NCI-H1694 (cell line): ENCODE results near the gene LYST.
"Not testable (repeated sequence)": the region's sequence is repeated elsewhere in the genome, so short reads cannot be mapped to it uniquely, and the experiment has no call there.

Experiments used
- DNase-seq: peaks from one replicate; lab custom pipeline; 2025; lab: John Stamatoyannopoulos, UW

LYST gene

GRCh38 chr1:235757587-235758096, 109.1 kb downstream of the LYST start:
- no peak for DNase-seq

GRCh38 chr1:235754186-235754585, 112.5 kb downstream of the LYST start:
- not testable (repeated sequence) for DNase-seq

GRCh38 chr1:235749755-235750300, 116.9 kb downstream of the LYST start:
- DNase-seq, result no peak

DNA sequence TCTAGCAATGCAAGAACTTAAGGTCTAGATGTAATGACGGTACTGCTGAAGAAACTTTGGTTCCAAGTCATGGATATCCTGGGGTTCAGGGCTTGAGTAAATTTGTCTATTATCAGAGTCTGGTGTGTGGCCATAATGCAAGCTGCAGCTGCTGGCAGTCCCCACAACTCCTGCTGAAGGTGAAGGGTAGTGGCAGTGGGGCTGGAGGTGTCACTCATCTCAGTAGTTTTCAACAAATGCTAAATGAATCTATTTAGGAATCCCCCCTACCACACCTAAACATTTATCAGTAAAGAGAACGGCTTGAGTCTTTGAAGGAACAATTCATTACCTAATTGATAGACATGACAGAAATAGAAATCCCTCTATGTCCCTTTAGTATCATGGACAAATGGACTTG, 118.0 kb downstream of the LYST start:
- no peak for DNase-seq

DNA sequence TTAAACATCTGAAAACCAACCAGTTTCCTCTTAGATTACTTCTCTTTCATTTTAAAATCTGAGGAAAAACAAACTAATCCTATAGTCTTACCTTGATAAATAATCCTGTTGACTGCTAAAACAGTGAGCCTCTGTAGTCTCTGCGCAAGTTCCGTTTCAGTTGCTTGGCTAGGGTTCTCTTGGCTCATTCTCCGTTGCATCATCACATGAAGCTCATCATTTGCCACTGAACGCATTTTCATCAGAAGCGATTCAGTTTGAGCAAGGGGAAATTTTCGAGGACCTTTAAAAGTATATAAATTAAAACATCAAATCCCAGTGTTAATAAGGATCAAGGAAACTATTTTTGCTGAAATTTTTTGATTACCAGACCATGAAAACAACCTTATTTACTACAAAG, 120.5 kb downstream of the LYST start:
- no peak for DNase-seq

- no peak for DNase-seq
Observed at GRCh38 chr1:235745503-235746136, 121.1 kb downstream of the LYST start.

GRCh38 chr1:235742914-235743599, 123.6 kb downstream of the LYST start:
- DNase-seq, result no peak

GRCh38 chr1:235741294-235741693, 125.4 kb downstream of the LYST start:
- no peak for DNase-seq

- DNase-seq, result no peak
Observed at GRCh38 chr1:235739631-235740030, 127.1 kb downstream of the LYST start.

DNA sequence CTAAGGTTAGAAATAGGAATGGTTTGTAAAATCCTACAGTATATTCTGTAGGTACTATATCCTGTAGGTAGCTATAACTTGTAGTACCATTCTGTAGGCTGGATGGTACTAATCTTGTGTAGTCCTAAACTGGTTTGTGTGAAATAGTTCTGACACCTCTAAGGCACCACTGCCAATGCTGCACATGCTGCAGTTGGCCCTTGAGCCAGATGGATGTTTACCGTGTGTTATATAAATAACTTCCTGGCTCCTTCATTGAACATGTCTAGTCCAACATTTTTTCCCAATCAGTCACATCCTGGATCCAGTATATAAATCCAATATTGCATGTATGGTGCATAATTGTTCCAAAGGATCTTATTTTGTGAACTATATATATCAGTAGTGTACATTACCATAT, 127.6 kb downstream of the LYST start:
- DNase-seq, result peak; percentile 11

DNA sequence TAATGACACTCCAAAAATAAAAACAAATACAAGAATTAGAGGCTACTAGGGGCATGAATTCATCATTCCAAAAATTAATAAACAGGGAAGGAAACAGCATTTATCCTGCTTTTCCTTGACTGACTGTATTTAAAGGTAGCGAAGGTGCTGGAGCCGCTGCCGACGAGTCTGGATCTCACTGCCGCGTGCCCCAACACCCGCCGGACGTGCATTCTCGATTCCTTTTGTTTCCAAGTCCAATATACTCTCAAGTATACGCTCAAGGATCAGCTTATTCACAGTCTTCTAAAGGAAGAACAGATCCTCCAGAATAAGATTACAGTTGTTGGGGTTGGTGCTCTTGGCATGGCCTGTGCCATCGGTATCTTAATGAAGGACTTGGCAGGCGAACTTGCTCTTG, 129.0 kb downstream of the LYST start:
- no peak for DNase-seq

DNA sequence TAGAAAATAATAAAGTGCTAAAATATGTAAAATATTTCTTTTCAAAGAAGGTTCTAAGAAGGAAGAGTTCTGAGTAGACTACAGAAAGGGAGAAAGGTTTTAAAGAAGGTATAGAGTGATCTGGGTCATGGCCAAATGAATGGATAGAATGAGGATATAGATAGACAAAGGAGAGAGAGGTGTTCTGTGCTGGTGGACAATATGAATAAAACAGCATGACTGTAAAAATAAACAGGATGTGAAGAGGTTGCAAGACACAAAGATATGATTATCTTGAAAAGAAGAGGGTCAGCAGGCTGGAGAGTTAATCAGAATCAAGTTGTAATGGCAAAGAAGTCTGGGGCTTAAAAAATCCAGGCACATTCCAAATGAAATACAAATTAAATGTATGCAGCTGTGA, 130.4 kb downstream of the LYST start:
- no peak for DNase-seq

- peak; percentile 12 for DNase-seq
Observed at GRCh38 chr1:235735621-235736020, 131.1 kb downstream of the LYST start.

GRCh38 chr1:235734335-235734734, 132.4 kb downstream of the LYST start:
- no peak for DNase-seq

DNA sequence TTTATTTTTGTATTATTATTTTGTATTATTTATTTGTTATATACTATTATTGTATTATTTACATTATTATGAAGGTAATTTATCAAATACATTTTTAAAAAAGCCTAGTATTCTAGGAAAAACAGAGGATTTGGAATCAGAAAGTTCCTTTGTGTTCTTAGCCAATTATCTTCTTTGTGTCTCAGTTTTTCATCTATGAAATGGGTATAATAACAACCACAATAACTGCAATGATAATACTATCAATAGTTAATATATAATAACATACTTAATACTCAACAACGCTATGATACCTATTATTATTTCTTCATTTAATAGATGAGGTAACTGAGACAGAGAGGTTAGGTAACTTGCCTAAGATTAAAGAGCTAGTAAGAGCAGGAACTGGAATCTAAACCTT, 136.7 kb downstream of the LYST start:
- DNase-seq, result no peak

DNA sequence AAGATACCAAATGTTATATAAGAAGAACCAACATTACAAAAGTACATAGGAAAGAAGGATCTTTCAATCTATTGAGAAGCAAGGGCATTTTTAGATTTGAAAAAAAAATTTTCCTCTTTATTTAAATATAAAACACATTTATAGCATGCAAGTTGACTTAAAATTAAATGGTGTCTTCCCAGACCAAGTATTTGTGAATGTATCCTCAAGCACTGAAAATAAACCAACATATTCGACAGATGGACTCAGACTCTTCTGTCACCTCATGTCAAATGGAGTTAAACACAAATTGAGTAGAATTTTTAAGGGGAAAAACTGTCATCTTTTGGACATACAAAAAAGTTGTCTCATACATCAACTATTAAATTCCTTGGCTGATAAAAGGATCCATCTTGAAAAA, 140.1 kb downstream of the LYST start:
- no peak for DNase-seq

DNA sequence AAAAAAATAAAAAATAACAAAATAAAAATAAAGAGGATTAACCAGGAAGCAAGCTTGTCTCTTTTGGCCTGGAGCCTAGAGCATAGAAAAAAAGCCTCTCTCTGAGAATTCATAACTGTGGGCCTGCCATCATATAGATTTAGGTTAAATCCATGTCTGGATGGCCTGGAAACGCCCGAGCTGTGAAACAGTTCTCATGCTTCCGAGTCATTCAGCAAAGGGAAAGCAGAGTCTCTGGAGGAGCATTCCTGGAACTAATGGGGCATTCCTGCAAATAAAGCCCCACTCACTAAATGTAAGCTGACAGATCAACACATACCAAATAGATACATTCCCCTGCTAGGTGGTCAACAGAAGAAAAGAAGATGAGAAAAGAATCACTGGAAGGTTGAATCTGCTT, 141.3 kb downstream of the LYST start:
- DNase-seq, result no peak

GRCh38 chr1:235724730-235725129, 142.0 kb downstream of the LYST start:
- no peak for DNase-seq

GRCh38 chr1:235722858-235723257, 143.8 kb downstream of the LYST start:
- DNase-seq, result no peak

- no peak for DNase-seq
Observed at GRCh38 chr1:235721982-235722381, 144.7 kb downstream of the LYST start.

DNA sequence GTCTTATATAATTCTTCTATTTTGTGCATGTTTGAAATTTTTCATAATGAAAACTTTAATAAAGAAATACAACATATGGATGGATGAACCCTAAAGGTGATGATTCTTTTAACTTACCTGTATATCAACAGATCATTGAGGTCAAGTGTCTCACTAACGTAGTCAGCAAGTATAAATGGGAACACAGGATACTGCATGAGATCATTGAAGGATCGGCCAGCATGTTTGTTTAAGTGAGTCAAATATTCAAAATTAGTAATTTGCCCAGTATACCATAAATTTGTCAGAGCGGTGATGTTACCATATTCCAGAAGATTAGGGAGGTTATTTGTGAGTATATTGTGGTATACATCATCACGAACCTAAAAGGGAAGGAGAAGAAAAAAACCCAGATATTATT, 146.2 kb downstream of the LYST start:
- DNase-seq, result no peak

GRCh38 chr1:235714205-235714897, 152.4 kb downstream of the LYST start:
- peak; percentile 95 for DNase-seq

DNA sequence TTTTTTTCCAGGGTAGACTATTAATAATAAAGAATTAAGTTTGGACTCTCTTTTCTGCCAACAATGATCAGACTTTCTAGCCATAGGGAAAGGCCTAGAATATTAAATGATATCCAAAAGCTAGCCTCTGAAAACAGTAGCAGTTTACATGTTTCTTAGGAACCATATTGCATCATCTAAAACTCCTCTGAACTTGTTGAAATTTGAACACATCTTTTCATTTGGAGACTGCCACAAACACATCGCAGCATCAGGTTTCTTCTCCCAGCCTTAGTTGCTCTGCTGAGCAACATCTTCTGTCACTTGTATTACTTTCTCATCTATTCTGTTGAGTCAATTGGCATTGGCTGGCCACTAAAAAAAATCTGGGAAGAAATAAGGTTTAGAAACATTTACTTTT, 153.9 kb downstream of the LYST start:
- DNase-seq, result no peak
